Uterus (tissue), 4 donors: ENCODE data around the gene CCL21. TPM values are rescaled to one million over a fixed set of nuclear protein-coding genes. Genes with fewer than 3 reads are reported as not detected.

Experiments used
- DNase-seq, 2 donors: peaks; one replicate each; pipeline ENCODE4 v3.0.0-alpha.2; 2019 to 2020
- H3K27ac ChIP-seq, 2 donors: fragments of 200-600 bp; sonication (generic); 1 replicate in 1 of 2; 2 replicates in 1 of 2; pipeline ENCODE4 v1.5.1; 2016 to 2018
- H3K27me3 ChIP-seq, 2 donors: fragments of 200-600 bp; sonication (generic); one replicate each; pipeline ENCODE4 v1.5.1; 2018 to 2019; ENCODE audit warnings: control low read depth in 1 of 2
- H3K36me3 ChIP-seq, 2 donors: fragments of 200-600 bp; sonication (generic); one replicate each; pipeline ENCODE4 v1.5.1; 2019; ENCODE audit warnings: control low read depth in 1 of 2
- H3K4me1 ChIP-seq, 2 donors: fragments of 200-600 bp; sonication (generic); one replicate each; pipeline ENCODE4 v1.5.1; 2018 to 2019; ENCODE audit warnings: control low read depth in 1 of 2
- H3K4me3 ChIP-seq, 2 donors: fragments of 200-600 bp; sonication (generic); 1 replicate in 1 of 2; 2 replicates in 1 of 2; pipeline ENCODE4 v1.5.1; 2018 to 2019; ENCODE audit warnings: mild to moderate bottlenecking in 1 of 2
- H3K9me3 ChIP-seq, 2 donors: fragments of 200-600 bp; sonication (generic); one replicate each; pipeline ENCODE4 v1.5.1; 2019; ENCODE audit warnings: control low read depth in 1 of 2
- CTCF ChIP-seq, 4 experiments: fragments of 200-600 bp in 2 of 4; fragments of 450-650 bp in 2 of 4; sonication (generic) in 2 of 4; IDR thresholded peaks; one replicate each; pipeline ENCODE4 v1.5.1; 2016 to 2019; ENCODE audit warnings: antibody characterized with exemption in 4 of 4, mild to moderate bottlenecking in 2 of 4, moderate library complexity in 1 of 4
- POLR2A ChIP-seq, 2 donors: fragments of 450-650 bp; IDR thresholded peaks; one replicate each; pipeline ENCODE4 v1.6.1; 2016; ENCODE audit warnings: antibody characterized with exemption in 2 of 2, mild to moderate bottlenecking in 1 of 2, moderate library complexity in 1 of 2
- intact Hi-C: fragments of 100-400 bp; cut with DNase I; formaldehyde crosslinking; loops from one replicate; pipeline ENCODE4 v1.15.1; 2023; ENCODE audit warnings: low total_unique reads
- total RNA-seq, 4 donors: library from RNA; depleted of rRNA in 3 of 4; stranded (reverse); fragments of >200 nt in 3 of 4; gene quantifications; one replicate each; pipeline versions ENCODE4 v1.1.0 to v1.2.4, GENCODE V29; 2014 to 2023
- donor health status: DM: yes; HTN: yes; CAD: no.

The CCL21 gene
- total RNA-seq, 4 donors from 2014 or later, result 7.6 to 248 (median 87.1) TPM

DNA sequence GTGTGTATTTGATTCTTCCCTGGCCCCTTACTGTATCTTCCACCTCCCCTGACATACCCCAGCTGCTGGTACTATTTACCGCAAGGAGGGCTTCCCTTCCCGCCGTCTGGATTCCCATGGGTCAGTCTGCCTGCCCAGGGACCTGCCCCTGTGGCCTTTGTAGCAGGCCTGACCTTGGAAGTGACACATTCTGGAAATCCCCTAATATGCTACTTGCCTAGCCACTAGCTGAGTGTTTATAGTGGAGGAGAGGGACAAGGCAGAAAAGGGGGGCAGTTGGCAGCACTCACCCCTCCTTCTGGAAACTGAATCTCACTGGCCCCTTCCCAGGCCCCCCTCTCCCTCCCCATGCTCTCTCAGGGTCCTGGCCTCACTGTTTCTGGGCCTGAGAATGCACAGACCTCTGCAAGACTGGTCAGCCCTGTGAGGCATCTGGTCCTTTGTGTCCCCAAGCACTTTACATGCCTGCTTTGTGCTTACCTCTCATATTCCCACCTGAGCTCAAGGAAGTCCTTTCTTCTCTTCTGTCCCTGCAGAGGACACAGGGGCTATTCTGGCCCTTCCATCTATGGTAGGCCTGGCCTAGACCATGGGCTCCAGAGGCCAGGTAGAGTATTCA, 8.2 kb upstream of the CCL21 start:
- no peak overlapping the region for H3K4me3 ChIP-seq
- H3K4me1 ChIP-seq, result no peaks in the 10 kb centered on the region
- no peak overlapping the region for H3K27ac ChIP-seq
- no peaks in the 10 kb centered on the region for H3K9me3 ChIP-seq
- no peaks in the 10 kb centered on the region for H3K36me3 ChIP-seq
- TF ChIP-seq POLR2A (IDR thresholded peaks at IDR 0.05), result no peak
- TF ChIP-seq CTCF (IDR thresholded peaks at IDR 0.05), result no peak
- no peaks in the 10 kb centered on the region for H3K27me3 ChIP-seq
- DNase-seq, result no peak
- intact Hi-C loops, result no loop called here

GRCh38 chr9:34716711-34717110, 6.8 kb upstream of the CCL21 start:
- intact Hi-C loops, result no loop called here
- H3K4me1 ChIP-seq, result no peaks in the 10 kb centered on the region
- no peak overlapping the region for H3K4me3 ChIP-seq
- no peak for TF ChIP-seq POLR2A (IDR thresholded peaks at IDR 0.05)
- no peak for TF ChIP-seq CTCF (IDR thresholded peaks at IDR 0.05)
- H3K27ac ChIP-seq, result no peak overlapping the region
- H3K9me3 ChIP-seq, result no peaks in the 10 kb centered on the region
- H3K27me3 ChIP-seq, result no peaks in the 10 kb centered on the region
- no peaks in the 10 kb centered on the region for H3K36me3 ChIP-seq
- no peak for DNase-seq

GRCh38 chr9:34715639-34716215, 5.8 kb upstream of the CCL21 start:
- no peaks in the 10 kb centered on the region for H3K4me1 ChIP-seq
- no peak for TF ChIP-seq CTCF (IDR thresholded peaks at IDR 0.05)
- no peak for TF ChIP-seq POLR2A (IDR thresholded peaks at IDR 0.05)
- H3K27me3 ChIP-seq, result no peaks in the 10 kb centered on the region
- no peak overlapping the region for H3K4me3 ChIP-seq
- no peaks in the 10 kb centered on the region for H3K9me3 ChIP-seq
- intact Hi-C loops, result no loop called here
- no peak for DNase-seq
- H3K36me3 ChIP-seq, result no peaks in the 10 kb centered on the region
- H3K27ac ChIP-seq, result no peak overlapping the region

DNA sequence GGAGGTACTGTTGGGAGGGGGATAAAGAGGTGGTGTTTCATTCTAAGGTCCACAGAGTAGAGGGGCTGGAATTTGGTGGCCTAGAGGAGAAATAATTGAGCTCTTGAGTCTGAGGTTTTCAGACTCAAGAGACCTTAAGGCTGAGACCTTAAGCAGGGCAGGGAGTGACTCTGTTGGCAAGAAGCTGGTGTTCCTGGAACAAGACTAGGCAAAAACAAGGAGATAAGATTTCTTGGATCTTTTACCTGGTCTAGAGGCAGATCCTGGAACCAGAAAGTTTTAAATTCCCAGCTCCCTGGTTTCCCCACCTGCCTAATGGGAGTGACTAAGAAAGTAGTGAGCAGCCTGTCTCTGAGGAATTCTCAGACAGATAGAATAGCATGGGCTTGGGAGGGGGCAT, 4.1 kb upstream of the CCL21 start:
- H3K9me3 ChIP-seq, result no peaks in the 10 kb centered on the region
- H3K27me3 ChIP-seq, result no peaks in the 10 kb centered on the region
- H3K4me3 ChIP-seq, result no peak overlapping the region
- no peak overlapping the region for H3K27ac ChIP-seq
- no peak for DNase-seq
- H3K4me1 ChIP-seq, result no peaks in the 10 kb centered on the region
- intact Hi-C loops, result no loop called here
- no peak for TF ChIP-seq POLR2A (IDR thresholded peaks at IDR 0.05)
- TF ChIP-seq CTCF (IDR thresholded peaks at IDR 0.05), result no peak
- no peaks in the 10 kb centered on the region for H3K36me3 ChIP-seq

DNA sequence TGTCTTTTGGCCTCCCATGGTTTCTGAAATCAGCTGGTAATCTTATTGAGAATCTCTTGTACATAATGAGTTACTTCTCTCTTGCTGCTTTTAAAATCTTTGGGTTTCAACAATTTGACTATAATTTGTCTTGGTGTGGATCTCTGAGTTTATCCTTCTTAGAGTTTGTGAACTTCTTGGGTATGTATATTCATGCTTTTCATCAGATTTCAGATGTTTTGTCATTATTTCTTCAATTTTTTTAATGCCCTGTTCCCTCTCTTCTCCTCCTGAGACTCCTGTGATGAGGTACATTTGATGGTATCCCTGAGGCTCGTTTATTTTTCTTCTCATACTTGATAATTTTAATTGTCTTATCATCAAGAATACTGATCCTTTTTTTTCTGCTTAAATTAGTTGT, 2.2 kb upstream of the CCL21 start:
- TF ChIP-seq POLR2A (IDR thresholded peaks at IDR 0.05) (no peak), CTCF (IDR thresholded peaks at IDR 0.05) (no peak)
- H3K36me3 ChIP-seq, result no peaks in the 10 kb centered on the region
- no peak for DNase-seq
- H3K27ac ChIP-seq, result no peak overlapping the region
- no peak overlapping the region for H3K4me3 ChIP-seq
- no peaks in the 10 kb centered on the region for H3K27me3 ChIP-seq
- no peaks in the 10 kb centered on the region for H3K9me3 ChIP-seq
- no peaks in the 10 kb centered on the region for H3K4me1 ChIP-seq
- intact Hi-C loops, result no loop called here
